ENCODE measurements around the gene TMEM116. TPM values are rescaled to one million over a fixed set of nuclear protein-coding genes. Genes with fewer than 3 reads are reported as not detected.

Gene TMEM116
- total and polyA plus RNA-seq, 10 of the 15 experiments (the other 5 are each of a cell fraction or from before 2014, with no cell fraction given) = 6.0 to 25.7 (median 8.5) TPM

DNA sequence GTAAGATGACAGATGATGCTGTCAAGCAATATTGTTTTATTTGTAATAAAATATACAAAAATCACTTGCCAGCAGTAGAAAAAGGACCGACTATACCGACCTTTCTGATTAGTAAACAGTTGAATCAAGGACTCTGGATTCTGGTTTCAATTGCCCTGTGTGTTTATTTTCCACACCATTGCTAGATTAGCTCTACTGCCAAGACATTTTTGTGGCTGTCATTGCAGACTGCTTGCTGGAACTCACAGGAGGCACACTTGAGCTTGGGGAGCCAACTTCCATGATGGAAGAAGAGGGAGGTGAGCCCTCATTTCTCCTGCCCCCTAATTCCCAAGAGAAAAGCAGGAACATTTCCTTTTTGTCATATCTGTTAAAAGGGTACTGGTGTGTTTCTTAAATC is 119.7 kb downstream of the TMEM116 start:
- peaks cover 8 to 12% of the 10 kb centered on the region in 2 experiments for H3K36me3 ChIP-seq (ENCODE audit: control insufficient read depth in 2 of 2, insufficient read depth in 2 of 2, low read length in 1 of 2)

More for the DNA sequence above, 119.7 kb downstream of the TMEM116 start:
- in situ Hi-C loops (cut with MboI) (no loop called here), intact Hi-C loops (cut with micrococcal nuclease; ENCODE audit: unreplicated experiment) (no loop called here)
- no peaks in the 10 kb centered on the region for H3K4me1 ChIP-seq (ENCODE audit: control insufficient read depth, insufficient read depth, low read length)
- no peak overlapping the region for H3K9ac ChIP-seq (ENCODE audit: control insufficient read depth, insufficient read depth, low read length)
- TF ChIP-seq EED (IDR thresholded peaks at IDR 0.05; ENCODE audit: low read depth) (no peak), STAT3 (IDR thresholded peaks at IDR 0.05; ENCODE audit: low read depth, low read length) (no peak), SIX5 (IDR thresholded peaks at IDR 0.05; ENCODE audit: low read depth, low read length, severe bottlenecking) (no peak), YBX1 (IDR thresholded peaks at IDR 0.05) (no peak), CBFB (IDR thresholded peaks at IDR 0.05; ENCODE audit: low read depth) (no peak), SUPT20H (IDR thresholded peaks at IDR 0.05; ENCODE audit: borderline replicate concordance, control insufficient read depth, low read depth, low read length) (no peak), MXI1 (IDR thresholded peaks at IDR 0.05; ENCODE audit: low read depth, low read length) (no peak), CBX5 (IDR thresholded peaks at IDR 0.05; ENCODE audit: low read depth) (no peak), CREM (IDR thresholded peaks at IDR 0.05; ENCODE audit: low read depth) (no peak), ATF7 (IDR thresholded peaks at IDR 0.05; ENCODE audit: low read depth) (no peak)
- TF ChIP-seq, protein P1, sequence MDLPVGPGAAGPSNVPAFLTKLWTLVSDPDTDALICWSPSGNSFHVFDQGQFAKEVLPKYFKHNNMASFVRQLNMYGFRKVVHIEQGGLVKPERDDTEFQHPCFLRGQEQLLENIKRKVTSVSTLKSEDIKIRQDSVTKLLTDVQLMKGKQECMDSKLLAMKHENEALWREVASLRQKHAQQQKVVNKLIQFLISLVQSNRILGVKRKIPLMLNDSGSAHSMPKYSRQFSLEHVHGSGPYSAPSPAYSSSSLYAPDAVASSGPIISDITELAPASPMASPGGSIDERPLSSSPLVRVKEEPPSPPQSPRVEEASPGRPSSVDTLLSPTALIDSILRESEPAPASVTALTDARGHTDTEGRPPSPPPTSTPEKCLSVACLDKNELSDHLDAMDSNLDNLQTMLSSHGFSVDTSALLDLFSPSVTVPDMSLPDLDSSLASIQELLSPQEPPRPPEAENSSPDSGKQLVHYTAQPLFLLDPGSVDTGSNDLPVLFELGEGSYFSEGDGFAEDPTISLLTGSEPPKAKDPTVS (IDR thresholded peaks at IDR 0.05; ENCODE audit: low read depth, low read length) = no peak
- TF ChIP-seq, protein P2, sequence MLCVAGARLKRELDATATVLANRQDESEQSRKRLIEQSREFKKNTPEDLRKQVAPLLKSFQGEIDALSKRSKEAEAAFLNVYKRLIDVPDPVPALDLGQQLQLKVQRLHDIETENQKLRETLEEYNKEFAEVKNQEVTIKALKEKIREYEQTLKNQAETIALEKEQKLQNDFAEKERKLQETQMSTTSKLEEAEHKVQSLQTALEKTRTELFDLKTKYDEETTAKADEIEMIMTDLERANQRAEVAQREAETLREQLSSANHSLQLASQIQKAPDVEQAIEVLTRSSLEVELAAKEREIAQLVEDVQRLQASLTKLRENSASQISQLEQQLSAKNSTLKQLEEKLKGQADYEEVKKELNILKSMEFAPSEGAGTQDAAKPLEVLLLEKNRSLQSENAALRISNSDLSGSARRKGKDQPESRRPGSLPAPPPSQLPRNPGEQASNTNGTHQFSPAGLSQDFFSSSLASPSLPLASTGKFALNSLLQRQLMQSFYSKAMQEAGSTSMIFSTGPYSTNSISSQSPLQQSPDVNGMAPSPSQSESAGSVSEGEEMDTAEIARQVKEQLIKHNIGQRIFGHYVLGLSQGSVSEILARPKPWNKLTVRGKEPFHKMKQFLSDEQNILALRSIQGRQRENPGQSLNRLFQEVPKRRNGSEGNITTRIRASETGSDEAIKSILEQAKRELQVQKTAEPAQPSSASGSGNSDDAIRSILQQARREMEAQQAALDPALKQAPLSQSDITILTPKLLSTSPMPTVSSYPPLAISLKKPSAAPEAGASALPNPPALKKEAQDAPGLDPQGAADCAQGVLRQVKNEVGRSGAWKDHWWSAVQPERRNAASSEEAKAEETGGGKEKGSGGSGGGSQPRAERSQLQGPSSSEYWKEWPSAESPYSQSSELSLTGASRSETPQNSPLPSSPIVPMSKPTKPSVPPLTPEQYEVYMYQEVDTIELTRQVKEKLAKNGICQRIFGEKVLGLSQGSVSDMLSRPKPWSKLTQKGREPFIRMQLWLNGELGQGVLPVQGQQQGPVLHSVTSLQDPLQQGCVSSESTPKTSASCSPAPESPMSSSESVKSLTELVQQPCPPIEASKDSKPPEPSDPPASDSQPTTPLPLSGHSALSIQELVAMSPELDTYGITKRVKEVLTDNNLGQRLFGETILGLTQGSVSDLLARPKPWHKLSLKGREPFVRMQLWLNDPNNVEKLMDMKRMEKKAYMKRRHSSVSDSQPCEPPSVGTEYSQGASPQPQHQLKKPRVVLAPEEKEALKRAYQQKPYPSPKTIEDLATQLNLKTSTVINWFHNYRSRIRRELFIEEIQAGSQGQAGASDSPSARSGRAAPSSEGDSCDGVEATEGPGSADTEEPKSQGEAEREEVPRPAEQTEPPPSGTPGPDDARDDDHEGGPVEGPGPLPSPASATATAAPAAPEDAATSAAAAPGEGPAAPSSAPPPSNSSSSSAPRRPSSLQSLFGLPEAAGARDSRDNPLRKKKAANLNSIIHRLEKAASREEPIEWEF (IDR thresholded peaks at IDR 0.05; ENCODE audit: insufficient replicate concordance, low read depth, low read length) = no peak
- TF ChIP-seq, protein P3, sequence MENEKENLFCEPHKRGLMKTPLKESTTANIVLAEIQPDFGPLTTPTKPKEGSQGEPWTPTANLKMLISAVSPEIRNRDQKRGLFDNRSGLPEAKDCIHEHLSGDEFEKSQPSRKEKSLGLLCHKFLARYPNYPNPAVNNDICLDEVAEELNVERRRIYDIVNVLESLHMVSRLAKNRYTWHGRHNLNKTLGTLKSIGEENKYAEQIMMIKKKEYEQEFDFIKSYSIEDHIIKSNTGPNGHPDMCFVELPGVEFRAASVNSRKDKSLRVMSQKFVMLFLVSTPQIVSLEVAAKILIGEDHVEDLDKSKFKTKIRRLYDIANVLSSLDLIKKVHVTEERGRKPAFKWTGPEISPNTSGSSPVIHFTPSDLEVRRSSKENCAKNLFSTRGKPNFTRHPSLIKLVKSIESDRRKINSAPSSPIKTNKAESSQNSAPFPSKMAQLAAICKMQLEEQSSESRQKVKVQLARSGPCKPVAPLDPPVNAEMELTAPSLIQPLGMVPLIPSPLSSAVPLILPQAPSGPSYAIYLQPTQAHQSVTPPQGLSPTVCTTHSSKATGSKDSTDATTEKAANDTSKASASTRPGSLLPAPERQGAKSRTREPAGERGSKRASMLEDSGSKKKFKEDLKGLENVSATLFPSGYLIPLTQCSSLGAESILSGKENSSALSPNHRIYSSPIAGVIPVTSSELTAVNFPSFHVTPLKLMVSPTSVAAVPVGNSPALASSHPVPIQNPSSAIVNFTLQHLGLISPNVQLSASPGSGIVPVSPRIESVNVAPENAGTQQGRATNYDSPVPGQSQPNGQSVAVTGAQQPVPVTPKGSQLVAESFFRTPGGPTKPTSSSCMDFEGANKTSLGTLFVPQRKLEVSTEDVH (IDR thresholded peaks at IDR 0.05; ENCODE audit: low read depth, partially characterized antibody) = no peak
- H3K4me3 ChIP-seq = no peak overlapping the region
- no TSS peak for BruUV-seq (replicated peaks)
- ChIA-PET SMC1A (ENCODE audit: uncharacterized antibody, unreplicated experiment) (interaction anchor here (1.0 to 1.2 kb wide), 2 partner anchors 88 to 129 kb away, joined by 3 read pairs; no protein-coding TSS in a partner anchor), RAD21 (ENCODE audit: unreplicated experiment) (no interaction called here), POLR2A (no interaction called here), CTCF (no interaction called here)
- no peak for ATAC-seq
- FAIRE-seq = no peak
- DNase-seq (ENCODE audit: low read depth, low spot score) = no peak
- no peak overlapping the region for H2AFZ ChIP-seq (ENCODE audit: control insufficient read depth, low read depth, low read length)
- H3K27me3 ChIP-seq (replicated peaks in 1 of 2; ENCODE audit: control insufficient read depth in 2 of 2, insufficient read depth in 2 of 2, low read length in 1 of 2) = no peaks in the 10 kb centered on the region
- no peak overlapping the region for H3K27ac ChIP-seq (ENCODE audit: control insufficient read depth, insufficient read depth)
- 98% methylated on average over 2 of the region's 2 CpGs for WGBS (ENCODE audit: insufficient coverage, insufficient replicate concordance, low lambda C conversion rate, missing lambda C conversion rate)
- no peaks in the 10 kb centered on the region for H4K20me1 ChIP-seq (ENCODE audit: control insufficient read depth, insufficient read depth)
- no peaks in the 10 kb centered on the region for H3K9me3 ChIP-seq (replicated peaks; ENCODE audit: control insufficient read depth, insufficient read depth, low read length)
- H3K4me2 ChIP-seq (ENCODE audit: control insufficient read depth, insufficient read depth) = no peak overlapping the region
- no peaks in the 10 kb centered on the region for H3K79me2 ChIP-seq (ENCODE audit: control insufficient read depth, insufficient read depth, low read length)

Data from GM12878 (cell line).